Measurements from ENCODE around the gene CETP. TPM values are rescaled to one million over a fixed set of nuclear protein-coding genes. Genes with fewer than 3 reads are reported as not detected.

CETP gene
- total and polyA plus RNA-seq, 2 of the 13 experiments (the other 11 are each of a cell fraction or from before 2014, with no cell fraction given): 0.31 to 9.8 TPM

DNA sequence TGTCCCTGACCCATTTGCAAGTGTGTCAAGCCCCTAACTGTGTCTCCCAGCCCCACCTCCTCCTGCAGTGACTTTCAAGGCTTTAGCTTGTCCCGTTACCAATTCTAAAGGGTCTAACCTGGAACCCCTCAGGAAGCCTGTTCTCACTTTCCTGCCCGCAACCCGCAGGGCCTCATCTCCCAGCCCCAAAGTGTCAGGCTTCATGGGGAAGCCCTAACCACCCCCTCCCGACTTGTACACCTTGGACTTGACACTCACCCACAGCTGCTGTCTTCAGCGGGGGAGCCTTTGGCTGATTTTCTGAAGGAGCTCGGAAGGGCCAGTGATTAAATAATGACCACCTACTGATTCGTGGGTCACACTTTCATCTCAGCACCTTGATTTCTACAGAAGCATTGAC, 60.7 kb downstream of the CETP start:
- no peak for ATAC-seq
- TF ChIP-seq ZNF788 (CRISPR knock-in tag; IDR thresholded peaks at IDR 0.05; ENCODE audit: borderline replicate concordance): no peak
- 69% methylated on average over 7 of the region's 7 CpGs for WGBS (ENCODE audit: low lambda C conversion rate)
- in situ Hi-C loops (cut with HindIII; ENCODE audit: extremely low pct_ligation_motif_present, low pct_unique_long_range_greater_than_20kb): no loop called here
- no peaks in the 10 kb centered on the region for H3K79me2 ChIP-seq (ENCODE audit: insufficient read depth, low read length)
- ChIA-PET POLR2A (no interaction called here), CTCF (ENCODE audit: low intra/inter-chr PET ratio, low total read pairs) (no interaction called here)
- H4K20me1 ChIP-seq (ENCODE audit: insufficient read depth, low read length): no peaks in the 10 kb centered on the region
- H3K9me3 ChIP-seq (ENCODE audit: low read length): no peaks in the 10 kb centered on the region
- H3K4me3 ChIP-seq (replicated peaks in 1 of 3; ENCODE audit: insufficient read depth in 1 of 3, low read depth in 2 of 3, low read length in 3 of 3): no peak overlapping the region
- no peak overlapping the region for H3K4me2 ChIP-seq (ENCODE audit: low read depth, low read length)
- intact Hi-C loops (cut with micrococcal nuclease; ENCODE audit: unreplicated experiment): no loop called here
- no peak overlapping the region for H3K9ac ChIP-seq (ENCODE audit: insufficient read depth, low read depth, low read length)
- 0 out of 5 replicates have a peak, but pooled peaks cover 0 to 6% of the 10 kb centered on the region in 2 experiments for H3K27me3 ChIP-seq (ENCODE audit: control insufficient read depth in 1 of 2, insufficient read depth in 2 of 2, low read length in 2 of 2)
- no peak overlapping the region for H3K27ac ChIP-seq (ENCODE audit: extremely low read length, insufficient read depth, low read length)
- BruUV-seq (replicated peaks): no TSS peak
- FAIRE-seq: no peak
- peaks cover 39% of the 10 kb centered on the region for H3K4me1 ChIP-seq (ENCODE audit: insufficient read depth, low read length)
- no peak for DNase-seq (ENCODE audit: low spot score)
- H2AFZ ChIP-seq (ENCODE audit: low read length): no peak overlapping the region
- no peaks in the 10 kb centered on the region for H3K36me3 ChIP-seq (replicated peaks in 1 of 2; ENCODE audit: control insufficient read depth in 1 of 2, insufficient read depth in 2 of 2, low read length in 2 of 2)

DNA sequence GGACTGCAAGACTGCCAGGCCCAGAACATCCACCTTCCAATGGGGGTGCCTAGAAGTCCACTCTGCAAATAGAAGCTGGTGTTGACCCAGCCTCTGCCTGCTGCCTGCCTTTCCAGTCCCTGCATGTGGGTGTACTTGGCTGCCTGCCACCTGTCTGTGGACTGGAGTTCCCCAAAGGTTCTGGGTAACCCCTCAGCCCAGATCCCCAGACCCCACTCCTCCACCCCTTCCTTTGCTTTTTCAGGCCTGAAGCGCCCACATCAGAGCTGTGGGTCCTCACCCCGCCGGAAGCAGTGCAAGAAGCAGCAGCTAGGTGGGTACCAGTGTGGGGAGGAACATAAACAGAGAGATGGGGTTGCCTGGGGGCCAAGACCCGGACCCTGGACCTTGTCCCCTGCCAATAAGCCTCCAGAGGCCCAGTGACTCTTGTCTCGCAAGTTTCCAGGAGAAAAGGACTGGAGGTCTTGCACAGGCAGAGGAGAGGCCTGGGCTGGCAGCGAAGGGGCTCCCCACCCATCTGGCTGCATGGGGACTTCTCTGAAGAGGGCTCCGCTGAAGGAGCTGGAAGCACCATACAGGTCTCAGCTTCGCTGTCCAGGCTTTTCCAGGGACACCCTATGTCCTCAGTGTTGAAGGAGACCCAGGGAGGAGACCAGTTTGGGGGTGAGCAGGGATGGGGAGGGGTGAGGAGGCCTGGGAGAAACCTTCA, 61.9 kb downstream of the CETP start:
- BruUV-seq (replicated peaks): no TSS peak
- Histone ChIP-seq H3K4me3 (replicated peaks in 1 of 3; ENCODE audit: insufficient read depth in 1 of 3, low read depth in 2 of 3, low read length in 3 of 3) (no peak overlapping the region), H3K36me3 (replicated peaks in 1 of 2; ENCODE audit: control insufficient read depth in 1 of 2, insufficient read depth in 2 of 2, low read length in 2 of 2) (no peaks in the 10 kb centered on the region), H3K9me3 (ENCODE audit: low read length) (no peaks in the 10 kb centered on the region), H3K27ac (ENCODE audit: extremely low read length, insufficient read depth, low read length) (no peak overlapping the region), H3K9ac (ENCODE audit: insufficient read depth, low read depth, low read length) (no peak overlapping the region), H3K4me1 (ENCODE audit: insufficient read depth, low read length) (peaks cover 45% of the 10 kb centered on the region), H4K20me1 (ENCODE audit: insufficient read depth, low read length) (no peaks in the 10 kb centered on the region), H3K4me2 (ENCODE audit: low read depth, low read length) (no peak overlapping the region), H2AFZ (ENCODE audit: low read length) (no peak overlapping the region), H3K27me3 (ENCODE audit: control insufficient read depth in 1 of 2, insufficient read depth in 2 of 2, low read length in 2 of 2) (0 out of 5 replicates have a peak, but pooled peaks cover 0 to 6% of the 10 kb centered on the region in 2 experiments), H3K79me2 (ENCODE audit: insufficient read depth, low read length) (no peaks in the 10 kb centered on the region)
- ATAC-seq (no peak), DNase-seq (ENCODE audit: low spot score) (no peak), FAIRE-seq (no peak)
- whole genome bisulfite sequencing (ENCODE audit: low lambda C conversion rate): 56% methylated on average over 7 of the region's 8 CpGs
- ChIA-PET POLR2A (interaction anchor here (1.4 kb wide), 1 partner anchor 92 kb away, joined by 3 read pairs; no protein-coding TSS in a partner anchor), CTCF (ENCODE audit: low intra/inter-chr PET ratio, low total read pairs) (no interaction called here)
- intact Hi-C loops (cut with micrococcal nuclease; ENCODE audit: unreplicated experiment) (no loop called here), in situ Hi-C loops (cut with HindIII; ENCODE audit: extremely low pct_ligation_motif_present, low pct_unique_long_range_greater_than_20kb) (no loop called here)
- TF ChIP-seq HNF4A (CRISPR knock-in tag; IDR thresholded peaks at IDR 0.05): peak; percentile 11; the same call in 1 of the 2 replicates
- TF ChIP-seq TCF7L2 (IDR thresholded peaks at IDR 0.05; ENCODE audit: low read depth, low read length): no peak
- 0 out of 2 replicates have a peak, but pooled peaks have one; percentile 61 for TF ChIP-seq ZNF572 (CRISPR knock-in tag; IDR thresholded peaks at IDR 0.05)
- TF ChIP-seq, protein P1, sequence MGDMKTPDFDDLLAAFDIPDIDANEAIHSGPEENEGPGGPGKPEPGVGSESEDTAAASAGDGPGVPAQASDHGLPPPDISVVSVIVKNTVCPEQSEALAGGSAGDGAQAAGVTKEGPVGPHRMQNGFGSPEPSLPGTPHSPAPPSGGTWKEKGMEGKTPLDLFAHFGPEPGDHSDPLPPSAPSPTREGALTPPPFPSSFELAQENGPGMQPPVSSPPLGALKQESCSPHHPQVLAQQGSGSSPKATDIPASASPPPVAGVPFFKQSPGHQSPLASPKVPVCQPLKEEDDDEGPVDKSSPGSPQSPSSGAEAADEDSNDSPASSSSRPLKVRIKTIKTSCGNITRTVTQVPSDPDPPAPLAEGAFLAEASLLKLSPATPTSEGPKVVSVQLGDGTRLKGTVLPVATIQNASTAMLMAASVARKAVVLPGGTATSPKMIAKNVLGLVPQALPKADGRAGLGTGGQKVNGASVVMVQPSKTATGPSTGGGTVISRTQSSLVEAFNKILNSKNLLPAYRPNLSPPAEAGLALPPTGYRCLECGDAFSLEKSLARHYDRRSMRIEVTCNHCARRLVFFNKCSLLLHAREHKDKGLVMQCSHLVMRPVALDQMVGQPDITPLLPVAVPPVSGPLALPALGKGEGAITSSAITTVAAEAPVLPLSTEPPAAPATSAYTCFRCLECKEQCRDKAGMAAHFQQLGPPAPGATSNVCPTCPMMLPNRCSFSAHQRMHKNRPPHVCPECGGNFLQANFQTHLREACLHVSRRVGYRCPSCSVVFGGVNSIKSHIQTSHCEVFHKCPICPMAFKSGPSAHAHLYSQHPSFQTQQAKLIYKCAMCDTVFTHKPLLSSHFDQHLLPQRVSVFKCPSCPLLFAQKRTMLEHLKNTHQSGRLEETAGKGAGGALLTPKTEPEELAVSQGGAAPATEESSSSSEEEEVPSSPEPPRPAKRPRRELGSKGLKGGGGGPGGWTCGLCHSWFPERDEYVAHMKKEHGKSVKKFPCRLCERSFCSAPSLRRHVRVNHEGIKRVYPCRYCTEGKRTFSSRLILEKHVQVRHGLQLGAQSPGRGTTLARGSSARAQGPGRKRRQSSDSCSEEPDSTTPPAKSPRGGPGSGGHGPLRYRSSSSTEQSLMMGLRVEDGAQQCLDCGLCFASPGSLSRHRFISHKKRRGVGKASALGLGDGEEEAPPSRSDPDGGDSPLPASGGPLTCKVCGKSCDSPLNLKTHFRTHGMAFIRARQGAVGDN (CRISPR knock-in tag; IDR thresholded peaks at IDR 0.05): peak; percentile 22; the same call in 1 of the 2 replicates
